ENCODE data around the gene GSTT2.

The GSTT2 gene

DNA sequence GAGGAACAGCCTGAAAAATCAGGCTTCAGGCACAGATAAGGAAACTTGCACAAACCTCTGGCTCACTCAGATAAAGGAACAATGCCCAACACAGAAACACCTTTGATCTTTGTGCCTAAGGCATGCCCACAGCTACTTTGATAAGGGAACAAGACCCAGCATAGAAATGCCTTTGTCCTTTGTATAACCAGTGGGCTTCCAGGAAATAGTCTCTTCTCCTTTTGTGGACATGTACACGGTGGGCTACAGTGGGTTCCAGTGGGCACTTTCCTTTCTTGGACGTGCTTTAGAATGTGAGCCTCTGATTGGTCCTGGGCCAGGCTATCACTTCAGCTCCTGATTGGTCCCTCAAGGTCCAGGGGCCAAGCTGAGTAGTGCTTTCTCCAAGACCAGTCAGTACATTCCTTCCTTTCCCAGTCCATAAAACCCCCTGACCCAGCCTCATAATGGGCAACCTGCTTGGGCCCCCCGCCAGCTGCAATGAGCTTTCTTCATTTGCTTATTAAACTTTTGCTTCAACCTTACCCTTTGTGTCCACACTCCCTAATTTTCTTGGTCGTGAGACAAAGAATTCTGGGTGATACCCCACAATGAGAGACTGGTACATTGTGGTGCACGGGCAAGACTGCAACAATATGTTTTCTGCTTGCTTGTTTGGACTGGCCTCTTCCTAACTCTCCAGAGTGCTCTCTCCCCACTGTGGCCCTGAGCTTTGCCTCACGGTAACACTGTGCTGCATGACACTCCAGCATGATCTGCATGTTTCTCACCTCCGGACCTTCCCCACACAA, 29.5 kb downstream of the GSTT2 start:
- no peak for DNase-seq

DNA sequence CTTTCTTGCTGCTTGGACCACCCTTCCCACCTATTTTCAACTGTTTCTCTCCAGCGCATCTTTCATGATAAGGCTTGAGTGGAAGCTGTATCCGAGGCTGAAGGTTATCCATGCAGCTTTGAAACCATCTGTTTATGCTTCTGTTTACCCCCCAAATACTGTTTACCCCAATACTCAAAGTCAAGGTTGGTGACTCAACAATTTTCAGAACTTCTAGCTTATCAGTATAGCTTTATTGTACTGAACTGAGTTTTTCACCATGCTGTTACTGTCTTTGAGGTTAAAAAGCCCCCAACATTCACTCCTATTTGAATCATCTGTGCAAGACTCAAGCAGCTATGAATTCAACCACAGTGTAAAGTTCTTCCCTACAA, 30.1 kb downstream of the GSTT2 start:
- no peak for DNase-seq

DNA sequence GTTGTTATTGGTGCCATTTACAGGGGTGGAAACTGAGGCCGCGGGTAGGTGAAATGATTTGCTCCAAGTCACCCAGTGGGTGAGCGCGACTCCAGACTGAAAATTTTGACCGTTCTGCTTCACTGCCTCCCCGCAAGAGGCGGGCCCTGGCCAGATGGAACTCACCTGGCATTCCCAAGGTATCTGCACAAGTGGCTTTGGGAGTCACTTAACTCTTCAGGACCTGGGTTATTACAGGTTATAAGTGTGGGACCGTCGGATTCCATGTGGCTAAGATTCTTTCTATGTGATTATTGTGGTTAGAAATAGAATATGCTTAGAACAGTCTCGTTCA, 31.8 kb downstream of the GSTT2 start:
- no peak for DNase-seq

DNA sequence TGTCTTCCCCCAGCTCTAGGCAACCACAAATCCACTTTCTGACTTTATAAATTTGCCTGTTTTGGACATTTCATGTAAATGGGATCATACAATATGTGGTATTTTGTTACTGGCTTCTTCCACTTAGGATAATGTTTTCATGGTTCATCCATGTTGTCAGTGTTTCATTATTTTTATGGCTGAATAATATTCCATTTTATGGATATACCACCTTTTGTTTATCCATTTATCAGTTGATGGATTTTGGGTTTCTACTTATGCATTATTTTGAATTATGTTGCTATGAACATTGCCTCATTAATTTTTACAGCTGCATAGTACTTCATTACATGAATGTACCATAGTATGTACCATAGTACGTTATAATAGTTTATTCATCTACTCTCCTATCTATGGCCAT, 36.2 kb downstream of the GSTT2 start:
- DNase-seq: no peak

DNA sequence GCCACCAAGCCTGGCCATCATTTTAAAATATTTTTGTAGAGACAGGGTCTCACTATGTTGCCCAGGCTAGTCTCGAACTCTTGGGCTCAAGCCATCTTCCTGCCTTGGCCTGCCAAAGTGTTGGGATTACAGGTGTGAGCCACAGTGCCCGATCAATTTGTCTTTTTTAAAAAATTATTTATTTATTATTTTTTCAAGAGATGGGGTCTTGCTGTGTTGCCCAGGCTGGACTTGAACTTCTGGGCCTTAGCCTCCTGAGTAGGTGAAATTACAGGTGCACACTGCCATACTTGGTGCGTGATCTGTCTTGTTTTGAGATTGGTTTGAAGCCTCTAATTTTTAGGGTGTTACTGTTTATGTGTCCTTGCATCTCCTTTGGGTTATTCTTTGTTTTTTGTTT, 41.4 kb downstream of the GSTT2 start:
- DNase-seq: no peak

DNA sequence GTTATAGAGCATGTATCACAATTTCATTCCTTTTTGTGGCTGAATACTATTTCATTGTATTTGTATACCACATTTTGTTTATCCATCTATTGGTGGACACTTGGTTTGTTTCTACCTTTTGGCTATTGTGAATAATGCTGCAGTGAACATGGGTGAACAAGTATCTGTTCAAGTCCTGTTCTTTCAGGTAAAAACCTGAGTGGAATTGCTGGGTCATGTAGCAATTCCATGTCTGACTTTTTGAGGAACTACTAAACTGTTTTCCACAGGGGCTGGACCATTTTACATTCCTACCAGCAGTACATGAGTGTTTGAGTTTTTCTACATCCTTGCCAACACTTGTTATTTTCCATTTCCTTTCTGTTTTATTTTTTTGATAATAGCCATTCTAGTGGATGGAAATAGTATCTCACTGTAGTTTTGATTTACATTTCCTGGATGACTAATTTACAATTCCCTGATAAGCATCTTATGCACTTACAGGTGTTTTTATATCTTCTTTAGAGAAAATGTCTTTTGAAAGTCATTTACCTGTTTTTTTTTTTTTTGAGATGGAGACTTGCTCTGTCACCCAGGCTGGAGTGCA, 43.4 kb downstream of the GSTT2 start:
- no peak for DNase-seq

DNA sequence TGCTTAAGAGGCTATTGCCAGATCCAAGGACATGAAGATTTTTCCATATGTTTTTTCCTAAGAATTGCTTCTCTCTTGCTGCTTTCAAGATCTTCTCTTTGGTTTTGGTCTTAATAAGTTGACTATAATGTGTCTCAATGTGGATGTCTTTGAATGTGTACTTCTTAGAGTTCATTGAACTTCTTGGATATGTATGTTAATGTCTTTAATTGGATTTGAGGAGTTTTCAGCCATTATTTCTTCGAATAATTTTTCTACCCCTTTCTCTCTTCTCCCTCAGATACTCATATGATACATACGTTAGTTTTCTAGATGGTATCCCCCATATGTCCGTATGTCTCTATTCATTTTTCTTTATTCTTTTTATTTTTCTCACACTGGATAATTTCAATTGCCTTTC, 44.4 kb downstream of the GSTT2 start:
- DNase-seq: no peak

DNA sequence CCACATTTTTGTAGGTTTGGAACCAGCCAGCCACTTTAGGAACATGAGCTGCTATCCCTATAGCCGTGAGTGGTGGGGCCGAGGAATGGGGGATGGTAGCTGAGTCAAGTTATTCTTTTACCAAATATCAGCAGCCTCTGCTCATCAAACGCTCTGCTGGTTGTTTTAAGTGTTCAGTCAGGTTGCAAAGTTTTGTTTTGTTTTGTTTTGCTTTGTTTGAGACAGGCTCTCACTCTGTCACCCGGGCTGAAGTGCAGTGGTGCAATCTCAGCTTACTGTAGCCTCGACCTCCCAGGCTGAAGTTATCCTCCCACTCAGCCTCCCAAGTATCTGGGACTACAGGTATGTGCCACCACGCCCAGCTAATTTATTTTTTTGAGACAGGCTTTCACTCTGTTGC, 45.5 kb downstream of the GSTT2 start:
- DNase-seq: no peak

DNA sequence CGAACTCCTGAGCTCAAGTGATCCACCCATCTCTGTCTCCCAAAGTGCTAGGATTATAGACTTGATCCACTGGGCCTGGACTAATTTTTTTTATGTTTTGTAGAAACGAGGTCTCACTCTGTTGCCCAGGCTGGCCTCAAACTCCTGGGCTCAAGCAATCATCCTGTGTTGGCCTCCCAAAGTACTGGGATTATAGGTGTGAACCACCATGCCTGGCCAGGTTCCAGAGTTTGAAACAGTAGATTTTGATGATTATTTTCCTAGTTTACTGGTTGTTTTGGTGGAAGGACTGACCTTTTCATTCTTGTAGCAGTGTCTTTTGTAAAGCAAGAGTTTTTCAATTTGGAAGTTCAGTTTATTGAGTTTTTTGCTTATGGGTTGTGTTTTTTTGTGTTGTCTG, 46.1 kb downstream of the GSTT2 start:
- no peak for DNase-seq

DNA sequence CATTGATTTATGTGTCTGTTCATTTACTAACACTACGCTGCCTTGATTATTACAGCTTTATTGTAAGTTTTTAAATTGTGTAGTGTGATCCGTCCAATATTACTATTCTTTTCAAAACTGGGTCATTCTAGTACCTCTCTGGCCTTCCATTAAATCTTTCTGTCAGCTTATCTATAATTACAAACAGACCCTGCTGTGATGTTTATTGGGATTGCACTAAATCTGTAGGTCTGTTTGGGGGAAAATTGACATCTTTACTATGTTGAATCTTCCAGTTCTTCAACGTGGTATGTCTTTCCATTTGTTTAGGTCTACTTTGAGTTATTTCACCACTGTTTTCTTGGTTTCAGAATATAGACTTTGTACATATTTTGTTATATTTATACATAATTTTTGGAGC, 46.8 kb downstream of the GSTT2 start:
- no peak for DNase-seq

DNA sequence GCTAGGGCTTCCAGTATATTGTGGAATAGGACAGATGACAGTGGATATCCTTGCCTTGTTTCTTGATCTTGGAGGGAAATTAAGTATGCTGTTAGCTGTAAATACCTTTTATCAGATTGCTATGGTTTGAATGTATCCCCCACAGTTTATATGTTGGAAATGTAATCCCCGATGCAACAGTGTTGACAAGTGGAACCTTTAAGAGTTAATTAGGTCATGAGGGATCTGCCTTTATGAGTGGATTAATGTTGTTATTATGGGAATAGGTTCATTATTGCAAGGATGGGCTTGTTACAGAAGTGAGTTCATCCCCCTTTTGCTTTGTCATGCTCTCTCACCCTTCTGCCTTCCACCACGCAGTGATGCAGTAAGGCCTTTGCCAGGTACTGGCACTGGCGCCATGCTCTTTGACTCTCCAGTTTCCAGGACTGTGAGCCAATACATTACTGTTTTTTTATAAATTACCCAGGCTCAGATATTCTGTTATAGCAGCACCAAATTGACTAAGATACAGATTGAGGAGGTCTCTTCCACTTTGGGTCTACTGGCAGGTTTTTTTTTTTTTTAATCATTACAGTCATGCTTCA, 47.5 kb downstream of the GSTT2 start:
- no peak for DNase-seq

DNA sequence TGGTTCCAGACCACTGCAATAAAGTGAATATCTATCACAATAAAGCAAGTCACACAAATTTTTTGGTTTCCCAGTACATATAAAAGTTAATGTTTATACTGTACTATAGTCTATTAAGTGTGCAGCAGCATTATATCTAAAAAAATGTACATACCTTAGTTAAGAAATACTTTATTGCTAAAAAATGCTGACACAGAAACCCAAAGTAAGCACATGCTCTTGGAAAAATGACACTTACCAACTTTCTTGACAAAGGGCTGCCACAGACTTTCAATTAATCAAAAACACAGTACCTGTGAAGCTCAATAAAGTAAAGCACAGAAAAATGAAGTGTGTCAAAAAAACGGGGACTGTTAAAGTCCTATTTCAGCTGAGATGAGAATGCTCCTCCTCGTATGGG, 48.1 kb downstream of the GSTT2 start:
- DNase-seq: no peak

DNA sequence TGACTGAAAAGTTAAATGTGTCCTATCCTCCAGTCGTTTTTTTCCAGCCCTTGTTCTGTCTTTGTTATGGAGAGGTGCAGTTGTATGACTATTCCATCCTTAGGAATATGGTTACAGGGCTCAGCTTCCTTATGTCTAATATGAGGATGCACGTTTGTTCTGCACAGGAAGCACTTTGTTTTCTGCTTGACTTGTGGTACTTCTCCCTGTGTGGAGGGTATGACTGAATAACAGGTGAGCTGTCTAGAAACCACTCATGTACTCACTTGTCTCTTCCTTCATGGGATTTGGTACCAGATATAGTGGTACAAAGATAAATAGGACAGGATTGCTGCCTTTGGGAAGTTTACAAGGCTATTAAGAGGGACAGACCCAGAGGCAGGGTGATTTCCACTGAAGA, 48.6 kb downstream of the GSTT2 start:
- DNase-seq: no peak

DNA sequence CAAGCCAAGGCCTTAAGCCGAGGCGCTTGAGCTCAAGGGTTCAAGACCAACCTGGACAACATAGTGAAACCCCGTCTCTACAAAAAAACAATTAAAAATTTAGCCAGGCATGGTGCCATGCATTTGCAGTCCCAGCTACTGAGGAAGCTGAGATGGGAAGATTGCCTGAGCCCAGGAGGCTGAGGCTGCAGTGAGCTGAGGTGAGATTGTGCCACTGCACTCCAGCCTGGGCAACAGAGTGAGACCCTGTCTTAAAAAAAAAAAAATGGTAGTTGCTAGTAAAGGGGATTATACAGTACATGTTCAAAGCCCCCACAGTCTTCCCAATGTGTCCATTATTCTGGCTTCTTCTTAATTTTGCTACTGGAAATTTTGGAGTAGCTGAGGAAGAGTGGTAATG, 49.4 kb downstream of the GSTT2 start:
- DNase-seq: no peak

DNA sequence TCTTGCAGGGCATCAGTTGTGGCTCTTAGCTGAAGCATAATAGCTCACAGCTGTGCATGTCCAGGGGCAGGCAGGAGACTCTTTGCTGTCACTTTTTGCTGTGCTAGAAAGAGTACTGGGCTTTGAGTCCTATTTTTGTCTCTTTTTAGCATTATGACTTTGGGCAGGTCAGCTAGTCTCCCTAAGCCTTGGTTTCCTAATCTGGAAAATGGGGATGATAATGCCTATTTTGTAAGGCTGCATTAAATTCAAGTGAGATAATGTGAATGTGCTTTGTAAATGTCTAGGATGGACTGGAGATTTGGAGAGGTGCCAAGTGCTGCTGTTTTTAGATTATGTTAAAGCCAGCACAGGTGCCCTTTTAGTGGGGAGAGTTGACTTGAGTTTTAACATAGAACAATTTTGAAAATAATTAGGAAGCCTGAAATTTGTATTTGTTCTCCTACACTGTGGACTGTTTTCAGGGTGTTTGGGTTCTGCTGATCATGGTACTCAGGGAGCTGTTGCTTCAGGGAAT, 50.3 kb downstream of the GSTT2 start:
- DNase-seq: no peak

Measured in SIG-M5 (cell line).